Prostate gland (tissue), 2 donors: ENCODE results near the gene XXYLT1.

Experiments used
- POLR2A ChIP-seq: fragments of 450-650 bp; IDR thresholded peaks from one replicate; pipeline ENCODE4 v1.6.1; 2016; ENCODE audit warnings: antibody characterized with exemption, mild to moderate bottlenecking
- TF ChIP-seq, protein P1 (sequence below), 4 experiments: fragments of 200-600 bp in 2 of 4; fragments of 450-650 bp in 2 of 4; sonication (generic) in 2 of 4; IDR thresholded peaks; 1 replicate in 3 of 4; 2 replicates in 1 of 4; pipeline ENCODE4 v1.5.1; 2016 to 2019; ENCODE audit warnings: antibody characterized with exemption in 4 of 4, mild to moderate bottlenecking in 2 of 4, moderate library complexity in 2 of 4

DNA sequence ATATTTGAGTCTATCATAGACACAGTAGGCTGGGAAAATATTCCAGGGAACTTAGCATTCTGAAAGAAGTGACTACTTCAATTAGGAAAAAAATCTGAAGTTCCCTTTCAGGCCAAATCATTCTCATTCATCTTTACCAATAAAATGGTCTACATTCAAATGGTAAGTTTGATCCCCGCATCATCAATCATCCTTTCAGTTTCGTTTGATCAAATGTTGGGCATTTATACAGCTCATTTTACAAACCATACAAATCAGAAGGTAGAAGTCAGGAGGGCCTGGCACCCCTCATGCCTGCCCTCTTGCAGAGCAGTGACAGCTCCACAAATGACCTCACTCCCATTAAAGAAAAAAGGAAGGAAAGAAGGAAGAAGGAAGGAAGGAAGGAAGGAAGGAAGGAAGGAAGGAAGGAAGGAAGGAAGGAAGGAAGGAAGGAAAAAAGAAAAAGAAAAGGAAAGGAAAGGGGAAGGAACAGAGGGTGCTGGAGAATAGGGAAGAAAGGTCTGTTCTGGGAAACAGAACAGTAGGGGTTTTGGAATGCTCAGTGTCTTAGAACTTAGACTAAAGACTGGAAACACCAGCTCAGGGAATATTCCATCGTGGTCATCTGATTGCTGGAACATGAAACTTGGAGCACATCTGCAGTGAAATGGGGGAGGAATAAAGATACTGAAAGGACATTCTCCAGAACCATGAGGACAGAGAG lies 86.1 kb downstream of the XXYLT1 start:
- TF ChIP-seq, protein P1, sequence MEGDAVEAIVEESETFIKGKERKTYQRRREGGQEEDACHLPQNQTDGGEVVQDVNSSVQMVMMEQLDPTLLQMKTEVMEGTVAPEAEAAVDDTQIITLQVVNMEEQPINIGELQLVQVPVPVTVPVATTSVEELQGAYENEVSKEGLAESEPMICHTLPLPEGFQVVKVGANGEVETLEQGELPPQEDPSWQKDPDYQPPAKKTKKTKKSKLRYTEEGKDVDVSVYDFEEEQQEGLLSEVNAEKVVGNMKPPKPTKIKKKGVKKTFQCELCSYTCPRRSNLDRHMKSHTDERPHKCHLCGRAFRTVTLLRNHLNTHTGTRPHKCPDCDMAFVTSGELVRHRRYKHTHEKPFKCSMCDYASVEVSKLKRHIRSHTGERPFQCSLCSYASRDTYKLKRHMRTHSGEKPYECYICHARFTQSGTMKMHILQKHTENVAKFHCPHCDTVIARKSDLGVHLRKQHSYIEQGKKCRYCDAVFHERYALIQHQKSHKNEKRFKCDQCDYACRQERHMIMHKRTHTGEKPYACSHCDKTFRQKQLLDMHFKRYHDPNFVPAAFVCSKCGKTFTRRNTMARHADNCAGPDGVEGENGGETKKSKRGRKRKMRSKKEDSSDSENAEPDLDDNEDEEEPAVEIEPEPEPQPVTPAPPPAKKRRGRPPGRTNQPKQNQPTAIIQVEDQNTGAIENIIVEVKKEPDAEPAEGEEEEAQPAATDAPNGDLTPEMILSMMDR (IDR thresholded peaks at IDR 0.05): no peak
- no peak for TF ChIP-seq POLR2A
